HepG2 (cell line): ENCODE measurements around the gene DHX16. TPM values are rescaled to one million over a fixed set of nuclear protein-coding genes. Genes with fewer than 3 reads are reported as not detected.

ENCODE experiments used
- AHDC1 ChIP-seq: sonication (generic); formaldehyde crosslinking; IDR thresholded peaks from 2 replicates; pipeline ENCODE4 v1.5.1; 2020; ENCODE audit warnings: mild to moderate bottlenecking, missing genetic modification reagents, borderline replicate concordance
- CBX1 ChIP-seq: IDR thresholded peaks from one replicate; pipeline ENCODE4 v1.6.1; 2016; ENCODE audit warnings: antibody characterized with exemption, low read depth
- CEBPG ChIP-seq: IDR thresholded peaks from 2 replicates; pipeline ENCODE4 v1.6.1; 2016
- CENPX ChIP-seq: sonication (generic); formaldehyde crosslinking; IDR thresholded peaks from 2 replicates; pipeline ENCODE4 v1.9.0; 2021; ENCODE audit warnings: mild to moderate bottlenecking, missing genetic modification reagents, moderate library complexity
- HDAC1 ChIP-seq: sonication (generic); formaldehyde crosslinking; IDR thresholded peaks from 2 replicates; pipeline ENCODE4 v1.5.1; 2020; ENCODE audit warnings: mild to moderate bottlenecking, missing genetic modification reagents
- JUND ChIP-seq: sonication (generic); formaldehyde crosslinking; IDR thresholded peaks from 2 replicates; pipeline ENCODE4 v1.8.0; 2022; ENCODE audit warnings: mild to moderate bottlenecking, missing genetic modification reagents
- NFYB ChIP-seq: sonication (generic); formaldehyde crosslinking; IDR thresholded peaks from 2 replicates; pipeline ENCODE4 v1.4.0; 2020; ENCODE audit warnings: missing genetic modification reagents
- NR2F2 ChIP-seq: IDR thresholded peaks from 2 replicates; pipeline ENCODE4 v1.6.1; 2012; ENCODE audit warnings: low read depth, inconsistent platforms, borderline replicate concordance
- SMC3 ChIP-seq: IDR thresholded peaks from 2 replicates; pipeline ENCODE4 v1.6.1; 2011; ENCODE audit warnings: low read length, improper control_type of control experiment
- ZNF576 ChIP-seq: sonication (generic); formaldehyde crosslinking; IDR thresholded peaks from 2 replicates; pipeline ENCODE4 v1.4.0; 2020; ENCODE audit warnings: mild to moderate bottlenecking, missing genetic modification reagents
- ZNF674 ChIP-seq: sonication (generic); formaldehyde crosslinking; IDR thresholded peaks from 2 replicates; pipeline ENCODE4 v1.5.0; 2020; ENCODE audit warnings: low read depth, mild to moderate bottlenecking, missing genetic modification reagents
- ZNF879 ChIP-seq: sonication (generic); formaldehyde crosslinking; IDR thresholded peaks from 2 replicates; pipeline ENCODE4 v1.8.1; 2023; ENCODE audit warnings: missing genetic modification reagents
- polyA plus RNA-seq, 8 experiments: library from polyadenylated mRNA; depleted of rRNA in 3 of 8; stranded (reverse) in 7 of 8; unstranded in 1 of 8; fragments of >200 nt; fragmentation: Illumina TruSeq in 4 of 8; extraction: Trizol in 4 of 8; gene quantifications; 2 replicates each; pipeline versions ENCODE4 v1.2.1 to v1.2.3, GENCODE V29; 2011 to 2016; ENCODE audit warnings: low read depth in 4 of 8, missing spikeins in 1 of 8, mixed read lengths in 1 of 8; ENCODE audit not compliant: insufficient read depth in 1 of 8
- total RNA-seq, 5 experiments: library from RNA; depleted of rRNA; stranded (reverse); fragments of >200 nt; fragmentation: Illumina TruSeq; extraction: Trizol; gene quantifications; 2 replicates each; pipeline ENCODE4 v1.2.3, GENCODE V29; 2016; ENCODE audit warnings: low read depth in 1 of 5
- TF ChIP-seq, protein P1 (sequence below): sonication (generic); formaldehyde crosslinking; IDR thresholded peaks from 2 replicates; pipeline ENCODE4 v1.5.1; 2020; ENCODE audit warnings: mild to moderate bottlenecking, missing genetic modification reagents, moderate library complexity
- TF ChIP-seq, protein P2 (sequence below): sonication (generic); formaldehyde crosslinking; IDR thresholded peaks from 2 replicates; pipeline ENCODE4 v1.4.0; 2020; ENCODE audit warnings: missing genetic modification reagents, borderline replicate concordance

Gene DHX16
- total and polyA plus RNA-seq, 2 of the 13 experiments (the other 11 are each of a cell fraction or from before 2014, with no cell fraction given), result 57.0 to 58.5 TPM

GRCh38 chr6:30719791-30720737 lies 47.3 kb upstream of the DHX16 start, which contains the start of gene TUBB (continued):
- TF ChIP-seq, protein P1, sequence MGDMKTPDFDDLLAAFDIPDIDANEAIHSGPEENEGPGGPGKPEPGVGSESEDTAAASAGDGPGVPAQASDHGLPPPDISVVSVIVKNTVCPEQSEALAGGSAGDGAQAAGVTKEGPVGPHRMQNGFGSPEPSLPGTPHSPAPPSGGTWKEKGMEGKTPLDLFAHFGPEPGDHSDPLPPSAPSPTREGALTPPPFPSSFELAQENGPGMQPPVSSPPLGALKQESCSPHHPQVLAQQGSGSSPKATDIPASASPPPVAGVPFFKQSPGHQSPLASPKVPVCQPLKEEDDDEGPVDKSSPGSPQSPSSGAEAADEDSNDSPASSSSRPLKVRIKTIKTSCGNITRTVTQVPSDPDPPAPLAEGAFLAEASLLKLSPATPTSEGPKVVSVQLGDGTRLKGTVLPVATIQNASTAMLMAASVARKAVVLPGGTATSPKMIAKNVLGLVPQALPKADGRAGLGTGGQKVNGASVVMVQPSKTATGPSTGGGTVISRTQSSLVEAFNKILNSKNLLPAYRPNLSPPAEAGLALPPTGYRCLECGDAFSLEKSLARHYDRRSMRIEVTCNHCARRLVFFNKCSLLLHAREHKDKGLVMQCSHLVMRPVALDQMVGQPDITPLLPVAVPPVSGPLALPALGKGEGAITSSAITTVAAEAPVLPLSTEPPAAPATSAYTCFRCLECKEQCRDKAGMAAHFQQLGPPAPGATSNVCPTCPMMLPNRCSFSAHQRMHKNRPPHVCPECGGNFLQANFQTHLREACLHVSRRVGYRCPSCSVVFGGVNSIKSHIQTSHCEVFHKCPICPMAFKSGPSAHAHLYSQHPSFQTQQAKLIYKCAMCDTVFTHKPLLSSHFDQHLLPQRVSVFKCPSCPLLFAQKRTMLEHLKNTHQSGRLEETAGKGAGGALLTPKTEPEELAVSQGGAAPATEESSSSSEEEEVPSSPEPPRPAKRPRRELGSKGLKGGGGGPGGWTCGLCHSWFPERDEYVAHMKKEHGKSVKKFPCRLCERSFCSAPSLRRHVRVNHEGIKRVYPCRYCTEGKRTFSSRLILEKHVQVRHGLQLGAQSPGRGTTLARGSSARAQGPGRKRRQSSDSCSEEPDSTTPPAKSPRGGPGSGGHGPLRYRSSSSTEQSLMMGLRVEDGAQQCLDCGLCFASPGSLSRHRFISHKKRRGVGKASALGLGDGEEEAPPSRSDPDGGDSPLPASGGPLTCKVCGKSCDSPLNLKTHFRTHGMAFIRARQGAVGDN (CRISPR knock-in tag), result peak; percentile 81
- TF ChIP-seq JUND (CRISPR knock-in tag) (no peak), SMC3 (0 out of 2 replicates have a peak, but pooled peaks have one; percentile 2), ZNF674 (CRISPR knock-in tag) (peak; percentile 77; the same call in 1 of the 2 replicates), HDAC1 (CRISPR knock-in tag) (no peak; the same call in none of the 2 replicates), NR2F2 (peak; percentile 6; the same call in 1 of the 2 replicates), ZNF879 (CRISPR knock-in tag) (no peak; the same call in 1 of the 2 replicates), CENPX (no peak), CBX1 (peak; percentile 61), NFYB (CRISPR knock-in tag) (peak; percentile 93), AHDC1 (CRISPR knock-in tag) (no peak), CEBPG (CRISPR knock-in tag) (no peak; the same call in 1 of the 2 replicates), ZNF576 (CRISPR knock-in tag) (no peak)
- TF ChIP-seq, protein P2, sequence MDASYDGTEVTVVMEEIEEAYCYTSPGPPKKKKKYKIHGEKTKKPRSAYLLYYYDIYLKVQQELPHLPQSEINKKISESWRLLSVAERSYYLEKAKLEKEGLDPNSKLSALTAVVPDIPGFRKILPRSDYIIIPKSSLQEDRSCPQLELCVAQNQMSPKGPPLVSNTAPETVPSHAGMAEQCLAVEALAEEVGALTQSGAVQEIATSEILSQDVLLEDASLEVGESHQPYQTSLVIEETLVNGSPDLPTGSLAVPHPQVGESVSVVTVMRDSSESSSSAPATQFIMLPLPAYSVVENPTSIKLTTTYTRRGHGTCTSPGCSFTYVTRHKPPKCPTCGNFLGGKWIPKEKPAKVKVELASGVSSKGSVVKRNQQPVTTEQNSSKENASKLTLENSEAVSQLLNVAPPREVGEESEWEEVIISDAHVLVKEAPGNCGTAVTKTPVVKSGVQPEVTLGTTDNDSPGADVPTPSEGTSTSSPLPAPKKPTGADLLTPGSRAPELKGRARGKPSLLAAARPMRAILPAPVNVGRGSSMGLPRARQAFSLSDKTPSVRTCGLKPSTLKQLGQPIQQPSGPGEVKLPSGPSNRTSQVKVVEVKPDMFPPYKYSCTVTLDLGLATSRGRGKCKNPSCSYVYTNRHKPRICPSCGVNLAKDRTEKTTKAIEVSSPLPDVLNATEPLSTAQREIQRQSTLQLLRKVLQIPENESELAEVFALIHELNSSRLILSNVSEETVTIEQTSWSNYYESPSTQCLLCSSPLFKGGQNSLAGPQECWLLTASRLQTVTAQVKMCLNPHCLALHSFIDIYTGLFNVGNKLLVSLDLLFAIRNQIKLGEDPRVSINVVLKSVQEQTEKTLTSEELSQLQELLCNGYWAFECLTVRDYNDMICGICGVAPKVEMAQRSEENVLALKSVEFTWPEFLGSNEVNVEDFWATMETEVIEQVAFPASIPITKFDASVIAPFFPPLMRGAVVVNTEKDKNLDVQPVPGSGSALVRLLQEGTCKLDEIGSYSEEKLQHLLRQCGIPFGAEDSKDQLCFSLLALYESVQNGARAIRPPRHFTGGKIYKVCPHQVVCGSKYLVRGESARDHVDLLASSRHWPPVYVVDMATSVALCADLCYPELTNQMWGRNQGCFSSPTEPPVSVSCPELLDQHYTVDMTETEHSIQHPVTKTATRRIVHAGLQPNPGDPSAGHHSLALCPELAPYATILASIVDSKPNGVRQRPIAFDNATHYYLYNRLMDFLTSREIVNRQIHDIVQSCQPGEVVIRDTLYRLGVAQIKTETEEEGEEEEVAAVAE (CRISPR knock-in tag), result peak; percentile 72; the same call in 1 of the 2 replicates
